Chondrocyte (in vitro differentiated cells): ENCODE results near the gene ADAT1. TPM values are rescaled to one million over a fixed set of nuclear protein-coding genes. Genes with fewer than 3 reads are reported as not detected.

Experiments
- DNase-seq: peaks from one replicate; pipeline ENCODE4 v3.0.0; 2021; ENCODE audit warnings: mixed read lengths, low spot score
- H3K27ac Mint-ChIP-seq: one replicate; pipeline ENCODE4 v1.8.0; 2021; ENCODE audit warnings: mild to moderate bottlenecking, moderate library complexity, mixed read lengths; ENCODE audit not compliant: unreplicated experiment
- H3K27me3 Mint-ChIP-seq: 2 replicates; pipeline ENCODE4 v1.8.0; 2021; ENCODE audit warnings: low read depth, mixed read lengths
- H3K36me3 Mint-ChIP-seq: 2 replicates; pipeline ENCODE4 v1.8.0; 2021; ENCODE audit warnings: low read depth, mixed read lengths
- H3K4me1 Mint-ChIP-seq: 2 replicates; pipeline ENCODE4 v1.8.0; 2021; ENCODE audit warnings: low read depth, mild to moderate bottlenecking, mixed read lengths
- H3K4me3 Mint-ChIP-seq: one replicate; pipeline ENCODE4 v1.8.0; 2021; ENCODE audit warnings: mild to moderate bottlenecking, moderate library complexity, mixed read lengths; ENCODE audit not compliant: unreplicated experiment
- H3K9me3 Mint-ChIP-seq: 2 replicates; pipeline ENCODE4 v1.8.0; 2021; ENCODE audit warnings: low read depth, mixed read lengths
- total RNA-seq: library from RNA; stranded (reverse); gene quantifications from 3 replicates; pipeline ENCODE4 v1.2.1, GENCODE V29; 2021
- TF ChIP-seq, protein P1 (sequence below): fragments of 200-600 bp; sonication (generic); IDR thresholded peaks from 2 replicates; pipeline ENCODE4 v1.5.0; 2021; ENCODE audit warnings: antibody characterized with exemption, mild to moderate bottlenecking, moderate library complexity

The ADAT1 gene
- total RNA-seq, 1 donor from 2014 or later: 49.3 TPM

DNA sequence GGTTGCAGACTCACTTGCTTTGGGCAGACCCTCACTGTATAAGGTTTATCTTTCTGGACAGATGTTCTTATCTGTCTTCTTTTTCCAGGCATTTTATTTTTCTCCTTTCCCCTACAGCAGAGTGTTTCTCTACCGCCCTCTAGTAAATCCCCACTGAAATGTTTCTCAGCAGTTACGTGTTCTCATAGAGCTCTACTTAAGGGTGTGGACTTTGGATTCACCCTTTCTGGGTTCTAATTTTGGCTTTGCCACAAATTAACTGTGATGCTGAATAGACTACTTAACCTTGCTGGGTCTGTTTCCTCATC is 2.0 kb downstream of the ADAT1 start:
- no peak overlapping the region for H3K4me3 Mint-ChIP-seq
- no peak for DNase-seq
- H3K4me1 Mint-ChIP-seq: peaks cover 27% of the 10 kb centered on the region
- no peak overlapping the region for H3K27ac Mint-ChIP-seq
- H3K27me3 Mint-ChIP-seq: no peaks in the 10 kb centered on the region
- peaks cover 26% of the 10 kb centered on the region for H3K36me3 Mint-ChIP-seq
- no peaks in the 10 kb centered on the region for H3K9me3 Mint-ChIP-seq
- TF ChIP-seq, protein P1, sequence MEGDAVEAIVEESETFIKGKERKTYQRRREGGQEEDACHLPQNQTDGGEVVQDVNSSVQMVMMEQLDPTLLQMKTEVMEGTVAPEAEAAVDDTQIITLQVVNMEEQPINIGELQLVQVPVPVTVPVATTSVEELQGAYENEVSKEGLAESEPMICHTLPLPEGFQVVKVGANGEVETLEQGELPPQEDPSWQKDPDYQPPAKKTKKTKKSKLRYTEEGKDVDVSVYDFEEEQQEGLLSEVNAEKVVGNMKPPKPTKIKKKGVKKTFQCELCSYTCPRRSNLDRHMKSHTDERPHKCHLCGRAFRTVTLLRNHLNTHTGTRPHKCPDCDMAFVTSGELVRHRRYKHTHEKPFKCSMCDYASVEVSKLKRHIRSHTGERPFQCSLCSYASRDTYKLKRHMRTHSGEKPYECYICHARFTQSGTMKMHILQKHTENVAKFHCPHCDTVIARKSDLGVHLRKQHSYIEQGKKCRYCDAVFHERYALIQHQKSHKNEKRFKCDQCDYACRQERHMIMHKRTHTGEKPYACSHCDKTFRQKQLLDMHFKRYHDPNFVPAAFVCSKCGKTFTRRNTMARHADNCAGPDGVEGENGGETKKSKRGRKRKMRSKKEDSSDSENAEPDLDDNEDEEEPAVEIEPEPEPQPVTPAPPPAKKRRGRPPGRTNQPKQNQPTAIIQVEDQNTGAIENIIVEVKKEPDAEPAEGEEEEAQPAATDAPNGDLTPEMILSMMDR: peak; percentile 79

- DNase-seq: no peak
- Mint-ChIP-seq H3K36me3 (peaks cover 22% of the 10 kb centered on the region), H3K4me3 (no peak overlapping the region), H3K9me3 (no peaks in the 10 kb centered on the region), H3K27ac (no peak overlapping the region), H3K4me1 (peaks cover 27% of the 10 kb centered on the region), H3K27me3 (no peaks in the 10 kb centered on the region)
- TF ChIP-seq, protein P1: no peak
Measured at GRCh38 chr16:75620326-75621169, 2.5 kb downstream of the ADAT1 start.

- H3K4me1 Mint-ChIP-seq: peaks cover 27% of the 10 kb centered on the region
- H3K9me3 Mint-ChIP-seq: no peaks in the 10 kb centered on the region
- no peaks in the 10 kb centered on the region for H3K27me3 Mint-ChIP-seq
- TF ChIP-seq, protein P1: no peak
- no peak overlapping the region for H3K27ac Mint-ChIP-seq
- no peak overlapping the region for H3K4me3 Mint-ChIP-seq
- H3K36me3 Mint-ChIP-seq: peaks cover 25% of the 10 kb centered on the region
- DNase-seq: no peak
Measured at GRCh38 chr16:75618780-75619179, 4.3 kb downstream of the ADAT1 start.

DNA sequence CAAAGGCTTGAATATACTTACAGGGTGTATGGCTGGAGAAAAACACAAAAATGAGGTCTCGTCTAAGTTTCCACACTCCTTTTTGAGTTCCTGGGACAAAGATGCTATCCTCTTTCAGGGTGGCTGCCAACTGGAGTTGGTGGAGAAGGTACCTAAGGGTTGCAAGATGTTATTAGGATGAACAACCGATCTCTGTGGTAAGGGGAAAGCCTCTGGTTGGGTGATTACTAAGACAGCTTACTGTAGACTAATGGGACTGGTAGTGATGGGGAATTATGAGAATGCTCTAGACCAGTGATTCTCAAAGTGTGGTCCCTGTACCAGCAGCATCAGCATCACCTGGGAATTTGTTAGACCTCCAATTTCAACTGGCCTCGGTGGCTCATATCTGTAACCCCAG is 6.0 kb downstream of the ADAT1 start:
- Mint-ChIP-seq H3K36me3 (peaks cover 31% of the 10 kb centered on the region), H3K27me3 (no peaks in the 10 kb centered on the region), H3K4me3 (no peak overlapping the region), H3K27ac (no peak overlapping the region), H3K4me1 (peaks cover 20% of the 10 kb centered on the region), H3K9me3 (no peaks in the 10 kb centered on the region)
- no peak for DNase-seq
- TF ChIP-seq, protein P1: no peak

DNA sequence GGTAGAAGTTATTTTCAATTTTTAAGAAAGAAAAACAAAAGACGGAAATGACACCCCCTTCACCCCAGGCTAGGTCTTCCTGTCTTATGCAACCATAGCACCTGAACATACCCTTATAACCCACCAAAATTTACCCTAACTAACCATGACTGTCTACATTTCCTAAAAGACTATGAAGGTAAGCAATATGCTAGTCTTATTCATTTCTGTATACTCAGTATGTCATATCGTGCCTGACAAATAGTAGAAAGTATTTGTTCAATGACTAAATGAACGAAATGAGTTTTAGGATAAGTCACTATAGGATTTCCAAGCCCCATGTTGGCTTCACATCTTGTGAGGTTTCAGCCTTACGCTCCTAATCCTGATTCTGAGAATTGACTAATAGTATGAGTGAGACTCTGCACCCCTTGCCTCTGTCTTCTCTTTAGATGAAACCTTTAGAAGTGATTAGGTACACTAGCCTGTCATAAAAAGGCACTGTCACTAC is 6.5 kb downstream of the ADAT1 start:
- TF ChIP-seq, protein P1: no peak
- no peak overlapping the region for H3K27ac Mint-ChIP-seq
- DNase-seq: no peak
- H3K4me1 Mint-ChIP-seq: peaks cover 15% of the 10 kb centered on the region
- H3K27me3 Mint-ChIP-seq: no peaks in the 10 kb centered on the region
- H3K9me3 Mint-ChIP-seq: no peaks in the 10 kb centered on the region
- peaks cover 32% of the 10 kb centered on the region for H3K36me3 Mint-ChIP-seq
- H3K4me3 Mint-ChIP-seq: no peak overlapping the region
